HEK293 (cell line): ENCODE data around the gene SLIT1.

ENCODE experiments used
- OVOL3 ChIP-seq: fragments of 450-650 bp; formaldehyde crosslinking; IDR thresholded peaks from 2 replicates; pipeline ENCODE4 v1.5.1; 2016; ENCODE audit warnings: missing biosample characterization, missing genetic modification characterization
- ZNF138 ChIP-seq: fragments of 450-650 bp; formaldehyde crosslinking; IDR thresholded peaks from 2 replicates; pipeline ENCODE4 v1.5.1; 2016; ENCODE audit warnings: missing biosample characterization, missing genetic modification characterization, borderline replicate concordance
- ZNF292 ChIP-seq: fragments of 450-650 bp; formaldehyde crosslinking; IDR thresholded peaks from 2 replicates; pipeline ENCODE4 v1.5.1; 2016; ENCODE audit warnings: low read depth, missing biosample characterization, missing genetic modification characterization, borderline replicate concordance
- ZNF426 ChIP-seq: fragments of 450-650 bp; formaldehyde crosslinking; IDR thresholded peaks from 2 replicates; pipeline ENCODE4 v1.5.1; 2017; ENCODE audit warnings: missing biosample characterization, missing genetic modification characterization, mild to moderate bottlenecking, inconsistent platforms, moderate library complexity
- ZNF776 ChIP-seq: fragments of 450-650 bp; formaldehyde crosslinking; IDR thresholded peaks from 2 replicates; pipeline ENCODE4 v1.5.0; 2017; ENCODE audit warnings: missing biosample characterization, missing genetic modification characterization, borderline replicate concordance
- TF ChIP-seq, protein P1 (sequence below): IDR thresholded peaks from 2 replicates; pipeline ENCODE4 v1.6.1; 2011; ENCODE audit warnings: mild to moderate bottlenecking, low read depth, low read length, borderline replicate concordance
- TF ChIP-seq, protein P2 (sequence below): fragments of 450-650 bp; formaldehyde crosslinking; IDR thresholded peaks from 2 replicates; pipeline ENCODE4 v1.5.1; 2016; ENCODE audit warnings: missing biosample characterization, missing genetic modification characterization
- TF ChIP-seq, protein P3 (sequence below): fragments of 450-650 bp; formaldehyde crosslinking; IDR thresholded peaks from 2 replicates; pipeline ENCODE4 v1.5.1; 2016; ENCODE audit warnings: missing biosample characterization, missing genetic modification characterization

DNA sequence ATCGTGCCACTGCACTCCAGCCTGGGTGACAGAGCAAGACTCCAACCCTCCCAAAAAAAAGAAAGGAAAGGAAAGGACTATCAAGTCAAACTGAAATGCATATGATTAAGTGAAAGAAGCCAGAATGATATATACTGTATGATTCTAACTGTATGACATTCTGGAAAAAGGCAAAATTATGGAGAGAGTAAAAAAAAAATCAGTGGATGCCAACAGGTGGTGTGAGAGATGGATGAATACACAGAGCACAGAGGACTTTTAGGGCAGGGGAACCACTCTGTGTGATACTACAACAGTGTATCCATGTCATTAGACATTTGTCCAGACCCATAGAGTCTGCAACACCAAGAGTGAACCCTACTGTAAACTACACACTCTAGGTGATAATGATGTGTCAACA, 99.2 kb downstream of the SLIT1 start:
- TF ChIP-seq OVOL3 (tag by site-specific recombination), result no peak
- no peak for TF ChIP-seq ZNF292 (tag by site-specific recombination)
- no peak for TF ChIP-seq ZNF776 (tag by site-specific recombination)
- TF ChIP-seq, protein P1, sequence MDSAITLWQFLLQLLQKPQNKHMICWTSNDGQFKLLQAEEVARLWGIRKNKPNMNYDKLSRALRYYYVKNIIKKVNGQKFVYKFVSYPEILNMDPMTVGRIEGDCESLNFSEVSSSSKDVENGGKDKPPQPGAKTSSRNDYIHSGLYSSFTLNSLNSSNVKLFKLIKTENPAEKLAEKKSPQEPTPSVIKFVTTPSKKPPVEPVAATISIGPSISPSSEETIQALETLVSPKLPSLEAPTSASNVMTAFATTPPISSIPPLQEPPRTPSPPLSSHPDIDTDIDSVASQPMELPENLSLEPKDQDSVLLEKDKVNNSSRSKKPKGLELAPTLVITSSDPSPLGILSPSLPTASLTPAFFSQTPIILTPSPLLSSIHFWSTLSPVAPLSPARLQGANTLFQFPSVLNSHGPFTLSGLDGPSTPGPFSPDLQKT, result no peak
- no peak for TF ChIP-seq ZNF426
- TF ChIP-seq, protein P2, sequence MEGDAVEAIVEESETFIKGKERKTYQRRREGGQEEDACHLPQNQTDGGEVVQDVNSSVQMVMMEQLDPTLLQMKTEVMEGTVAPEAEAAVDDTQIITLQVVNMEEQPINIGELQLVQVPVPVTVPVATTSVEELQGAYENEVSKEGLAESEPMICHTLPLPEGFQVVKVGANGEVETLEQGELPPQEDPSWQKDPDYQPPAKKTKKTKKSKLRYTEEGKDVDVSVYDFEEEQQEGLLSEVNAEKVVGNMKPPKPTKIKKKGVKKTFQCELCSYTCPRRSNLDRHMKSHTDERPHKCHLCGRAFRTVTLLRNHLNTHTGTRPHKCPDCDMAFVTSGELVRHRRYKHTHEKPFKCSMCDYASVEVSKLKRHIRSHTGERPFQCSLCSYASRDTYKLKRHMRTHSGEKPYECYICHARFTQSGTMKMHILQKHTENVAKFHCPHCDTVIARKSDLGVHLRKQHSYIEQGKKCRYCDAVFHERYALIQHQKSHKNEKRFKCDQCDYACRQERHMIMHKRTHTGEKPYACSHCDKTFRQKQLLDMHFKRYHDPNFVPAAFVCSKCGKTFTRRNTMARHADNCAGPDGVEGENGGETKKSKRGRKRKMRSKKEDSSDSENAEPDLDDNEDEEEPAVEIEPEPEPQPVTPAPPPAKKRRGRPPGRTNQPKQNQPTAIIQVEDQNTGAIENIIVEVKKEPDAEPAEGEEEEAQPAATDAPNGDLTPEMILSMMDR (tag by site-specific recombination), result no peak
- no peak for TF ChIP-seq ZNF138 (tag by site-specific recombination)
- TF ChIP-seq, protein P3, sequence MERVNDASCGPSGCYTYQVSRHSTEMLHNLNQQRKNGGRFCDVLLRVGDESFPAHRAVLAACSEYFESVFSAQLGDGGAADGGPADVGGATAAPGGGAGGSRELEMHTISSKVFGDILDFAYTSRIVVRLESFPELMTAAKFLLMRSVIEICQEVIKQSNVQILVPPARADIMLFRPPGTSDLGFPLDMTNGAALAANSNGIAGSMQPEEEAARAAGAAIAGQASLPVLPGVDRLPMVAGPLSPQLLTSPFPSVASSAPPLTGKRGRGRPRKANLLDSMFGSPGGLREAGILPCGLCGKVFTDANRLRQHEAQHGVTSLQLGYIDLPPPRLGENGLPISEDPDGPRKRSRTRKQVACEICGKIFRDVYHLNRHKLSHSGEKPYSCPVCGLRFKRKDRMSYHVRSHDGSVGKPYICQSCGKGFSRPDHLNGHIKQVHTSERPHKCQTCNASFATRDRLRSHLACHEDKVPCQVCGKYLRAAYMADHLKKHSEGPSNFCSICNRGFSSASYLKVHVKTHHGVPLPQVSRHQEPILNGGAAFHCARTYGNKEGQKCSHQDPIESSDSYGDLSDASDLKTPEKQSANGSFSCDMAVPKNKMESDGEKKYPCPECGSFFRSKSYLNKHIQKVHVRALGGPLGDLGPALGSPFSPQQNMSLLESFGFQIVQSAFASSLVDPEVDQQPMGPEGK (tag by site-specific recombination), result no peak
